Lower leg skin (tissue), 4 donors: ENCODE data around the gene FRMD8. TPM values are rescaled to one million over a fixed set of nuclear protein-coding genes. Genes with fewer than 3 reads are reported as not detected.

Source experiments
- DNase-seq, 2 donors: peaks; one replicate each; pipeline ENCODE4 v3.0.0-alpha.2; 2019; ENCODE audit warnings: low spot score in 2 of 2
- H3K4me3 ChIP-seq: fragments of 200-600 bp; sonication (generic); 2 replicates; pipeline ENCODE4 v1.5.1; 2017; ENCODE audit warnings: mild to moderate bottlenecking, low read depth; ENCODE audit not compliant: poor library complexity, severe bottlenecking
- POLR2A ChIP-seq, 2 donors: fragments of 450-650 bp; IDR thresholded peaks; one replicate each; pipeline ENCODE4 v1.6.1; 2016 to 2017; ENCODE audit warnings: antibody characterized with exemption in 2 of 2, mild to moderate bottlenecking in 1 of 2, moderate library complexity in 1 of 2
- WGBS, 2 donors: methylation state at CpG; one replicate each; pipeline ENCODE4 v1.1.5; 2018; 5-methylcytosine and 5-hydroxymethylcytosine counted together
- intact Hi-C: fragments of 100-400 bp; cut with DNase I; formaldehyde crosslinking; loops from one replicate; pipeline ENCODE4 v1.15.0; 2023; ENCODE audit warnings: low total_unique reads
- total RNA-seq, 4 donors: library from RNA; depleted of rRNA; stranded (reverse); fragments of >200 nt; gene quantifications; one replicate each; pipeline ENCODE4 v1.1.0, GENCODE V29; 2016
- TF ChIP-seq, protein P1 (sequence below), 3 donors: fragments of 450-650 bp; IDR thresholded peaks; one replicate each; pipeline ENCODE4 v1.5.1; 2016; ENCODE audit warnings: antibody characterized with exemption in 3 of 3, mild to moderate bottlenecking in 3 of 3, moderate library complexity in 2 of 3

Gene FRMD8
- total RNA-seq, 4 donors from 2014 or later = 81.8 to 135 (median 112) TPM

DNA sequence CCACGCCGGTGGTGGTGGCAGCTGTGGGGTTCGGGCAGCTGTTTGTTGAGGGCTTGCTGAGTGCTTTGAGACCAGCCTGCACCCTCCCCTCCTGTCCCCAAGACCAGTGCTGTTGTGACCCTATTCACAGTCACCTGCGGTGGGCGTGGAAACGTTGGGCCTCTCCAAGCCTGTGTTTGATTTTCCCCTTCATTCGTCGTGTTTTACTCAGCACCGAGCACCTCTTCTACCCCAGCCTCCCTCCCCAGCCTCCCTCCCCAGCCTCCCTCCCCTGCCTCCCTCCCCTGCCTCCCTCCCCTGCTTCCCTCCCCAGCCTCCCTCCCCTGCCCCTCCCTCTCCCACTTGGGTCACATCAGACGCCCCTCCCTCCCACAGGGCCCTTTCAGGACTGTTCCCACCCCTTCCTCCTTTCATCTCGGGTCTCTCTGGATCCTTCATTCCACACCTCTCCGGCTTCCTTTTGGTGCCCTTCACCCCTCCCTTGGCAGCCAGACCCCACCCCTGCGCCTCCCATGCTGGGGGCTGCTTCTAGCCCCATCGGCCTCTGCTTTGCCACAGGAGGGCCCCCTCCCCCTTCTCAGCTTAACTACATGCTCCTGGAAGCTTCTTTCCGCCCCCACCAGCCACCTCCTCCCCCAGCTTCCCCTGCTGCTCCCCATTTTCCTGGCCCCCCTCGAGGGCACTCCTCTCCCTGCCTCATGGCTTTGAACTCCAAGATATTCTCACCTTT, 14.8 kb downstream of the FRMD8 start:
- no peak for DNase-seq
- intact Hi-C loops = no loop called here
- WGBS, 2 donors = 77 to 80% methylated on average over 14 to 16 of the region's 16 CpGs
- H3K4me3 ChIP-seq = no peak overlapping the region
- no peak for TF ChIP-seq POLR2A (IDR thresholded peaks at IDR 0.05)
- TF ChIP-seq, protein P1, sequence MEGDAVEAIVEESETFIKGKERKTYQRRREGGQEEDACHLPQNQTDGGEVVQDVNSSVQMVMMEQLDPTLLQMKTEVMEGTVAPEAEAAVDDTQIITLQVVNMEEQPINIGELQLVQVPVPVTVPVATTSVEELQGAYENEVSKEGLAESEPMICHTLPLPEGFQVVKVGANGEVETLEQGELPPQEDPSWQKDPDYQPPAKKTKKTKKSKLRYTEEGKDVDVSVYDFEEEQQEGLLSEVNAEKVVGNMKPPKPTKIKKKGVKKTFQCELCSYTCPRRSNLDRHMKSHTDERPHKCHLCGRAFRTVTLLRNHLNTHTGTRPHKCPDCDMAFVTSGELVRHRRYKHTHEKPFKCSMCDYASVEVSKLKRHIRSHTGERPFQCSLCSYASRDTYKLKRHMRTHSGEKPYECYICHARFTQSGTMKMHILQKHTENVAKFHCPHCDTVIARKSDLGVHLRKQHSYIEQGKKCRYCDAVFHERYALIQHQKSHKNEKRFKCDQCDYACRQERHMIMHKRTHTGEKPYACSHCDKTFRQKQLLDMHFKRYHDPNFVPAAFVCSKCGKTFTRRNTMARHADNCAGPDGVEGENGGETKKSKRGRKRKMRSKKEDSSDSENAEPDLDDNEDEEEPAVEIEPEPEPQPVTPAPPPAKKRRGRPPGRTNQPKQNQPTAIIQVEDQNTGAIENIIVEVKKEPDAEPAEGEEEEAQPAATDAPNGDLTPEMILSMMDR (IDR thresholded peaks at IDR 0.05) = no peak

DNA sequence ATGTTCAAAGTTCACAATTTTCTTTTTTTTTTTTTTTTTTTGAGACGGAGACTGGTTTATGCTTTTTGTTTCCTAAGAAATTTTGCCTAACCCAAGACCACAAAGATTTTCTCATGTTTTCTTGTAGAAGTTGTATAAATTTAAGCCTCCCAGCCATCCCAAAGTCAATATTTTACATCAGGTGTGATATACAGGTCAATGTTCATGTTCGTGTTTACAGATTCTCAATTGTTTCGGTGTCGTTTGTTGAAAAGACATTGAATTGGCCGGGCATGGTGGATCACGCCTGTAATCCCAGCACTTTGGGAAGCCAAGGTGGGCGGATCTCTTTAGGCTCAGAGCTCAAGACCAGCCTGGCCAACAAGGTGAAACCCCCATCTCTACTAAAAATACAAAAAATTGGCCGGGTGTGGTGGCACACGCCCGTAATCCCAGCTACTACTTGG, 15.4 kb downstream of the FRMD8 start:
- no peak overlapping the region for H3K4me3 ChIP-seq
- intact Hi-C loops = no loop called here
- DNase-seq = no peak
- 88 to 91% methylated on average over 10 of the region's 10 CpGs for WGBS, 2 donors
- TF ChIP-seq, protein P1 (IDR thresholded peaks at IDR 0.05) = no peak
- TF ChIP-seq POLR2A (IDR thresholded peaks at IDR 0.05) = no peak

DNA sequence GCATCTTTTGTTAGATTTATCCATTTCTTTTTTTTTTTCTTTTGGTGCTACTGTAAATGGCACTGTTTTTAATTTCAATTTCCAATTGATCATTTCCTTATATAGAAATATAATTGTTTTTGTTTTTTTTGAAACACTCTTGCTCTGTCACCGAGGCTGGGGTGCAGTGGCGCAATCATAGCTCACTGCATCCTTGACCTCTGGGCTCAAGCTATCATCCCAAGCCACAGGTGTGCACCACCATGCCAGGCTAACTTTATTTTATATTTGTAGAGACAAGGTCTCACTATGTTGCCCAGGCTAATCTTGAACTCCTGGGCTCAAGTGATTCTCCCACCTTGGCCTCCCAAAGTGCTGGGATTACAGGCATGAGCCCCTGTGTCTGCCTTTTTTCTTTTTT, 16.4 kb downstream of the FRMD8 start:
- 74 to 86% methylated on average over 2 of the region's 2 CpGs for whole genome bisulfite sequencing, 2 donors
- TF ChIP-seq POLR2A (IDR thresholded peaks at IDR 0.05) = no peak
- TF ChIP-seq, protein P1 (IDR thresholded peaks at IDR 0.05) = no peak

DNA sequence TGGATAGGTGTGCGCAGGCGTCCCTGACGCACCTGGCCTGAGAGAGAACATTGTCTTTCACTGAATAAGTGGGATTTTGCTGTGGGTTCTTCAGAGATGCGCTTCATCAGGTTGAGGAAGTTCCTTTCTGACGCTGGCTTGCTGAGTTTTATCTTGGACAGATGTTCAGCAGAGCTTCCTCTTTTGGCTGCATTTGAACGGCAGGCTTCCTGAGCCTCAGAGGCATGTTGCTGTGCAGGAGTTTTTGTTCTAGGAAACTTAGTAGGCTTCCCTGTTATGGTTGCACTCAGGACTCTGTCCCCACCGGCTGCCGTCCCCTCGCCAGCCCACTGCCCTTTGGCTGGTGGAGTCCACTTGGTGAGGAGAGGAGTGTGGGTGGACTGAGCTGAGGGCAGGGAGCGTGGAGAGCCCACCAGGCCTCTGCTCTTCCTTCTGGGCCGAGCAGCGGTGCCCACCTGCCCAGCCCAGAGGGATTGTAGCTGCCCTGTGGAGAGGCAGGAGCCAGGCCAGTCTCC, 17.2 kb downstream of the FRMD8 start:
- DNase-seq = no peak
- intact Hi-C loops = no loop called here
- no peak overlapping the region for H3K4me3 ChIP-seq
- WGBS, 2 donors = 71 to 81% methylated on average over 12 of the region's 12 CpGs
- TF ChIP-seq, protein P1 (IDR thresholded peaks at IDR 0.05) = no peak
- TF ChIP-seq POLR2A (IDR thresholded peaks at IDR 0.05) = no peak

More for the DNA sequence above, 16.4 kb downstream of the FRMD8 start:
- intact Hi-C loops = no loop called here
- H3K4me3 ChIP-seq = no peak overlapping the region
- DNase-seq = no peak

DNA sequence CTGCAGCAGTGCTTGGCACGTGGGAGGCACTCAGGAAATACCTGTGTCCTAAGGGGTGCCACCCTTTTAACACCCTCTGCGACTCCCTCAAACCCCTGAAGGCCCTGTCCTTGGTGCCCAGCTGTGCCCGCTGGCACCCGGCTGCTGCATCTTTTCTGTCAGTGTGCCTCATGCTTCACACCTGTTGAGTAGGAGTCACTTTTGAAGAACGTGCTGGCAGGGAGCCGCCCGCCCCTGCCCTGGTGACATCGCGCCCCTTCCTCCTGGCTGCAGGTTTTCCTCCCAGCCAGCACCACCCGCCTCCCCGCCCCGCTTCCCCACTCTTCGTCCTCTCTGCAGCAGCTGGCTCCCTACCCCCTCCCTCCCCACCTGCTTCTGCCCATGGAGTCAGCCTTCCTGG, 17.8 kb downstream of the FRMD8 start:
- no peak for TF ChIP-seq POLR2A (IDR thresholded peaks at IDR 0.05)
- TF ChIP-seq, protein P1 (IDR thresholded peaks at IDR 0.05) = no peak
- intact Hi-C loops = no loop called here
- no peak overlapping the region for H3K4me3 ChIP-seq
- 79 to 80% methylated on average over 12 to 13 of the region's 13 CpGs for WGBS, 2 donors
- DNase-seq = no peak
